Germinal center (tissue), 1 donor: Measurements from ENCODE around the gene IL17D.
A peak's percentile ranks its signal among the peaks of the same experiment; 100 is the strongest.
"Not testable (repeated sequence)": the region's sequence is repeated elsewhere in the genome, so short reads cannot be mapped to it uniquely, and the experiment has no call there.

Experiments used
- DNase-seq: peaks from one replicate; pipeline ENCODE4 v3.0.0; 2012; ENCODE audit warnings: mixed read lengths, low spot score

IL17D gene, protein sequence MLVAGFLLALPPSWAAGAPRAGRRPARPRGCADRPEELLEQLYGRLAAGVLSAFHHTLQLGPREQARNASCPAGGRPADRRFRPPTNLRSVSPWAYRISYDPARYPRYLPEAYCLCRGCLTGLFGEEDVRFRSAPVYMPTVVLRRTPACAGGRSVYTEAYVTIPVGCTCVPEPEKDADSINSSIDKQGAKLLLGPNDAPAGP

DNA sequence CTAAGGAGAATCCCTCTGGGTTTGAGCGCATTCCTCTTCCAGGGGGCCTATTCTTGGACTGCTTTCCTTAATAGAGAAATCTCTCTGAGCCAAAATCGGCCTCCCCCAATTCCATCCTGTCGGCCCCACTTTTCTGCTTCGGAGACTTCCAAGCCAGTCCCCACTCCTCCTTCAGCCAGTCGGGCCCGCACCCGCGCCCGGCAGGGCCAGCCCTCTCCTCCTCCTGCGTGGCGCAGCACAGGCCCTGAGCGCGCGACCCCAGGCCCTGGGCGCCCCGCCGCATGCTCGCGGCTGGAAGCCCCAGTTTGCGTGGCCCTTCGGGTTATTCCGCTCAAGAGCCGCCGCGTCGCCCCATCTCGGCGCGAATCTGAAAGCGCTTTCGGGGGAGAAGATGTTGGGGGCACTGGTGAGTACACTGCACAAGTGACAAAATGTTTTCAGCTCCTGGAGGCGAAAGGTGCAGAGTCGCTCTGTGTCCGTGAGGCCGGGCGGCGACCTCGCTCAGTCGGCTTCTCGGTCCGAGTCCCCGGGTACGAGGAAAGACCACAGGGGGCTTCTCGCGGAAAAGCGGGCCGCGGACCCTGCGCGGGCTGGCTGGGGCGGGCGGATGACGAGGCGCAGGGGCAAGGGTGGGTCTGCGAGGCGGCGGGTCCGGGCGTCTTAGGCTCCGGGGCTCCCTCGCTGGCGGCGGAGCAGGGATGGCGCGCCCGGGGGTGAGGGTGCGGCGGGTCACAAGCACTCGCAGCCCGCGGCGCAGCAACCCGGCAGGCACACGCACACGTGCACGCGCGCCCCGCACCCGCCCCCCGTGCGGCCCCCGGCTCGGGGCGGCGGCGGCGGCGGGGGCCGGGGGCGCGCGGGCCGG is at the start of gene IL17D:
TSS of gene IL17D (plus strand) at position 785 of the 865 bp plus-strand sequence. CDS start 303 bp downstream, outside the sequence.
- DNase-seq, result peak; percentile 57

DNA sequence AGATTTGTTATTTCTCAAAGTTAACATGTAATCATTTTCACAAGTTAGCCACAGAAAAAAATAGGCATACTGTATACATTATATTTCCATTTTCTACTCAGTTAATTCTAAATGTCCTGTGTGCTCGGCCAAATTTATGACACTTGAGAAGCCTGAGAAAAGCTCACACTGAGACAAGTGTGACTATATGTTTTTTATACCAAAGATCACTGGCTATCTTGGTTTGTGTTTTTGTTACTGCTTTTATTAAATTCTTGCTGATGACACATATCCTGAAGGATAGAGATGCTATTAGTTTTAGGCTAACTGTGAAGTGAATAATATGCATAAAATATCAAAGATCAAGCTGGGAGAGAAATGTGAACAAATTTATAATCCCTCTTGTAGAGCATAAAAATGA is 49.3 kb upstream of the IL17D start:
- DNase-seq, result no peak

DNA sequence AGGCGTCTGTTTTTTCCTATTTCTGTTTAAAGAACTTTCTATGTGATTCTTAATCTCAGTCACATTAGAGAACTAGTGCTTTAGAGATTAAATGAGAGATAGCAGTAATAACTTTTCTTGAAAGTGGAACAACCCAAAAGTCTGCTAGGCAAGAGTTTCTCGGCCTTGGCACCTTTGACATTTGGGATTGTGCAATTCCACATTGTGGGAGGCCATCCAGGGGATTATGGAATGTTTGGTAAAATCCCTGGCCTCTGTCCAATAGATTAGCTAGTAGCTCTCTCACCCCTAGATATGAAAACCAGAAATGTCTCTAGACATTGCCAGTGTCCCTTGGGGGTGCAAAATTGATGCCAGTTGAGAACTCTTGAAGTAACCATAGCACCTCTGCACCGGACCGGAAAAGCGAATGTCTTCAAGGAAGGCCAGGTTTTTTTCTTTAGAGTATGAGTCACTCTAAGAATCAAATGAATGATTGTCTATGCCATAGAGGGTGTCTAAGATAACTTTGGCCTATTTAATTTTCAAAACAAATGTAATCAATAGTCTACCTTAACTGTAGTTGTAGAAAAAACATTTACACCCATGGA is 45.0 kb upstream of the IL17D start:
- no peak for DNase-seq

DNA sequence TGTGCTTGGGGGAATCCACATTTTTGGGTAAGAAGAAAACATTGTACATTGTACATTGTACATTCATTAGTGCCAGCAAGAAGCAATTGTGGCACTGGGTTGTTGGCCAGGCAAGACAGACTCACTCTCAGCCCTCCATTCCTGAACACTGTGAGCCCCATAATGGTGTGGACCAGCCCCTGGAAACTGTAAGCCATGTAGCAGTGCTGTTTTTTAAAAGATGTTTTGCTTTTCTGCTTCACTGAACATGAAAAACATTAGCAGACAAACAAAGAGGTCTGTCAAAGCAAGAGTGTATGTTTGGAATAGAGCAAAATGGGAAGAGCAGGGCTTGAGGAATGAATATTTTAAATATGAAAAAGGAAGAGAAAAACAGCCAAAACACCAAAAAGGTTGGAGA is 39.1 kb upstream of the IL17D start:
- no peak for DNase-seq

DNA sequence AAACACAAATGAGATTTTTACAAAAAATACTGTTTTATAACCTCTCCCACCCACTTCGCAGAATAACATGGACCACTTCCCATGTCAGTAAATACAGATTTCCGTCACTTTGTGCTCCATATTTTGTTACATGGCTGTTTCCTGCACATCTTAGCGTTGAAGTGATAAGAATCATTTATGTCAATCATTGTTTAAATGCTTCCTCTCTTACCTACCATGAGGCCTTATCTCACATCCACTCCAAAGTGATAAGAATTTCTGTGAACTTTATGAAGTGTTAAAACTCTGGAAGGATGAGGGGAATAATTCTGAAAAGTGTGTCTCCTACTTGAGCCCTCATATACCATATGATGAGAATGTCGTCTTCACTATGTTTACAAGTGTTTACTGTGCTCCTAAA is 36.6 kb upstream of the IL17D start:
- no peak for DNase-seq

DNA sequence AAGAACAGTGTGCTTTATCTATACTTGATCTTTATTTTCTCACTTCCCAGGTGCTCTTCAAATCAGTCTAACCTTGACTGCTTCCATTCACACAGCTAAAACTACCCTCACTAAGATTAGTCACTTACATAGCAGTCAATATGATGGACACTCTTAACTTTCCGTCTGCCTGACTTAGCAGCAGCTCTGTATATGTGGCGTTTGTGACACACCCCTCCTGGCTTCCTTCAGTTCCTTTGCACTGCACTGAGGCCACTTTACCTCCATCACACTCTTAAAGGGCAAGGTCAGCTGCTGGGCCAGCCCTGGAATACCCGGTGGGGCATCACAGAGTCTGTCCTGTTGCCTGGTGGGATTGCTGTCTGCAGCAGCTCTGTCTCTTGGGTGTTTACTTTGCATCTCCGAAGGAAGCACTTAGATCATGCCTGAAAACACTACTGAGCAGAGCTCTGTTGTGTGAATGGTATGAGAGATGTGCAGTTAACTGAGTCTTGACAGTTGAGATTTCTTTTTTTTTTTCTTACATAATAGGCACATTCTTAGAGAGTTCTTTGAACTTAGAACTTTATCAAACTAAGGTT is 35.6 kb upstream of the IL17D start:
- DNase-seq, result no peak

DNA sequence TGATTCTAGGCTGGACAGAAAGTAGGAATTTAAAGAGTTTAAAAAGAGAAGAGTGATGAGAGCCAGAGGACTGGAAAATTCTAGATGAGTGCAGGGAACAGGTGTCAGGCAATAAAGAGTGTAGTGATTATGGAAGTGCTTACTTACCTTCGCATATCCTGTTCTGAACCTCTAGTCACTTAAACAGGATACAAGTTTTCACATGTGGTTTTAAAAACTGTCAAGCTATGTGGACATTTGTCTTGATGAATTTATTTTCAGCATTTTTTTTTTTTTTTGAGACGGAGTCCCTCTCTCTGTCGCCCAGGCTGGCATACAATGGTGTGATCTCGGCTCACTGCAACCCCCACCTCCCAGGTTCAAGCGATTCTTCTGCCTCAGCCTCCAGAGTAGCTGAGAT is 34.3 kb upstream of the IL17D start:
- DNase-seq, result no peak

DNA sequence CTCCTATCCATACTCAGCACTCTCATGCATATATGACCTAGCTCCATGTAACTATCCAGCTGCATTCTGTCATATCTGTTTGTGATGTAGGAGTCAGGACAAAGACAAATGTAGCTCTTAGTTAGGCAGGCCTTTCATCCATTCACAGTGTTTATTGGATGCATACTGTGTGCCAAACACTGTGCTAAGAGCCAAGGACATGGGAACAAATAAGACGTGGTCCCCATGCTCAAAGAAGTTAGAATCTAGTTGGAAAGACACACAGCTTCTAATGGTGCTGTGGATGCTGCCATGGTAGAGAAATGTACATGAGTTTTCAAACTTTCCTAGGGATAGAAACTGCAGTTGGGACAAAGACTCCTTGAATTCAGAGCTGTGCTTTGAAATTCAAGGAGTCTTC is 31.7 kb upstream of the IL17D start:
- DNase-seq, result no peak

DNA sequence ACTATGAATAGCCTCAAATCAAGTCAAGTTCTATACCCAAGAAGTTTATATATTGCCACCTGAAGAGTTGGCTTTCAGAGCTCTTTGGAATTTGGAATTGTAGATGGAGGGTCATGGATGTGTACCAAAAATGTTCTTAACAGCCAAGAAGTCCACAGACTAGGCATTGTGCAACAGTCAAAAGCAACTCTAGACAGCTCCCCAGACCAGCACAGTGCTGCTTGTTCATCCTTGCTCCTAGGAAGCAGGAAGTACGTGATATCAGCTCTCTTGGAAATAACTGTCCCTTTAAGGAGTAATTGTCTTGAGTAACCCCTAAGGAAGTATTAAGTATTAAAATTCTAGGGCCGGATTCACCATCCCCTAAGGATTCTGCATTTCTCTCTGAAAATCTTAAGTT is 30.7 kb upstream of the IL17D start:
- no peak for DNase-seq

DNA sequence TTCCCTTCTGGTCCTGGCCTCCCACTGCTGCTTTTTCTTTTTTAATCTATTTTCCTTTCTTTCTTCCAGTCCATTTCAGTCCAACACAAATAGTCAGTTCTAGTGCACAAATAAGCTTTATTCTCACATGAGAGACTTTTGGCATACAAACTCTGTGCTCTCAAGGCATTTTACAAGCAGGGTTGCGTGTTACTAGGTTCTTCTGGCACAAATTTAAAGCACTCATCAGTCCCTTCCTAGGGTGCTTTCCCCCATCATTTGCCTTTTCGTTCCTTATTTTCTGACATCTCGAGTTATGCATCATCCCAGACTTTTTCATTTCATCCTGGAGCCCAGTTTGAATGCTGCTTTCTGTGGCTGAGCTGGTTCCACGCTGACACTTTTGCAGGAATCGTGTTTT is 29.8 kb upstream of the IL17D start:
- no peak for DNase-seq

DNA sequence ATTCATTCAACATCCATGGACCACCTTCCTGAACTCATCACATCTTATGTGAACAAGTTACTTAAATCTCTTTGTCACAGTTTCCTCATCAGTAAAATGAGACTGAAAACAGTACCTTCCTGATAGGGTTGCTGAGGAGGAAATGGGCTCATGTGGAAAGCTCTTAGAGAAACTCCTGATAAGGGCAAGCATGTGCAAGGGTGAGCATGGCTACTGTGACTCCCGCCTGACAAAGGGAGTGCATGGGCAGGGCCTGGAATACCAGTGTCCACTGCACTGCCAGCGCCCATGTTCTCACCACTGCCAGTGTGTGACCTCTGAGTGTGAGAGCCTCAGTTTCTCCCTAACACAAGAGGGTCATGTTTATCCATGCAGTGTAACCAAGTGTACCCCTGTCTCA is 27.3 kb upstream of the IL17D start:
- DNase-seq, result no peak

DNA sequence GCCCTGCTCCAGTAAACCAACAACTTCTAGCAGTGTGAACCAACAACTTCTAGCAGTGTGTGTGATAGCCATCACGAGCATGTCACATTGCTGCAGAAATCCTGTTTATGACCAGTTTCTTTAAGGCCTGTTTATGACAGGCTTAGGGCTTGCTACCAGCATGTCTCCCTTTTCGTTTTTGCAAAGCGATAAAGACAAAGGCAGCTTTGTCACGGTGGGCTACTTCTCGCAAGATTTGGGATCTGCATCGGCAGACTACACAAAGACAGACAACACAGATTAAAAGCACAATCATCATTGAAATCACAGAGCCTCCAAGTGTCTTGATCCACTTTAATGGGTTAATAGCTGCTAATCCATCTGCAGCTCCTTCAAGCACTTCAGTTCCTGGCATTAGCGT is 24.9 kb upstream of the IL17D start:
- DNase-seq, result not testable (repeated sequence)

DNA sequence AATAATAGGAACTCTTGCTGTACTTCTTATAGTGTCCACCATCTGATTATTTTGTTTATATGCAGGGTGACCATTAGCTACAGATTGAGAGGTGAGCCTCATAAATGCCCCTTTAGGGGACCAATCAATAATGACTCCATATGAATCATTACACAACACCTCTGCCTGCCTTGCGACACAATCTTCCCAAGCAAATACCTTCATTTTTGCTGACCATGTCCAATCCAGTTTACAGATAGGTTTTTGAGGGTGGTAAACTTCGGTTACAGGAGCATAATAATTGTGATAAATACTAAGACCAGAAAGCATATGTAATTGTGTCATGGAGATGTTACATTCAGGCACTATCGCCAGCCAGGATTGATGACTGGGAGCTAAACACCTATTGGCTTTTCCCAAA is 23.6 kb upstream of the IL17D start:
- DNase-seq, result no peak

DNA sequence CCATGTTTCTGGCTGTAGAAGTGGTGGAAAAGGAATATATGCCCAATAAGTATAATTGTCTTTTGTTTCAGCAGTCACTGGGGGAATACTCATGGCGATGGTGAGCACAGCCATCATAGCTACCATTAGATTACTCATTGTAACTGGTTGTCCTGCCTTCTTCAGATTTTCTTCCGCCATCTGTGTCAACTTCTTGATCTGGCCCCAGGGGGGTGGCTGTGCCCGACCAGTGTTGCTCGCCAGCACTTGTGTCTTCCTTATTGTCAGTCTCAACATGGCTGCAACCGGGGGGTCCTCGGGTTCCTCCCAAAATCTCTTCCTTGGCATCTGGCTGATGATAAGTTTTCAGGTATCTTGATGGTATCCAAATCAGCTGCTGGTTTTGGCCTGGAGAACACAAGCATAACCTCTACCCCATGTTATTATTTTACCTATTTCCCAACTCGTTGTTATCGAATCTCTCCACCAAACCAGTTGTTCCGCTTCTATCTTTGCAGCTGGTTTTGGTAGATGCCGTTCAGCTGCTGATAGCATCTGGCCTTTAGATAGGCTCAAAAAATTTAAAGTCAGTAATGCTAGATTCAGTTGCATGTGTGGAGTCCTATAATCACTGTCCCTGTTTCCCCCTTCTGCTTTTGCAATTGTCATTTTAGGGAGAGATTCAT is 23.0 kb upstream of the IL17D start:
- DNase-seq, result no peak

DNA sequence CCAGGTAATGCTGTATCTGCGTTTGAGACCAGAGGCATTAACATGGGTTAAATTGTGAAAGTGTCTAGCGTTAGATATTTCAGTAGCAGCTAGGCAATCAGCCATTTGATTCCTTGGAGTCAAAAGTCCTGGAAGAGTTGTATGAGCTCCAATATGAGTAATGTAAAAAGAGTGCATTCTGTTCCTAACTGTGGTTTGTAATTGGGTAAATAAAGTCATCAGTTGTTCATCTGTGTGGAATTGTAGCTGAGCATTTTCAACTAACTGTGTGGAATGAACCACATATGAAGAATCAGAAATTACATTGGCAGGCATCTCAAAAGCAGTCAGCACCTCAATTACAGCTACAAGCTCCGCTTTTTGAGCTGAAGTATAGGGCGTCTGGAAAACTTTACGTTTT is 22.0 kb upstream of the IL17D start:
- DNase-seq, result not testable (repeated sequence)

DNA sequence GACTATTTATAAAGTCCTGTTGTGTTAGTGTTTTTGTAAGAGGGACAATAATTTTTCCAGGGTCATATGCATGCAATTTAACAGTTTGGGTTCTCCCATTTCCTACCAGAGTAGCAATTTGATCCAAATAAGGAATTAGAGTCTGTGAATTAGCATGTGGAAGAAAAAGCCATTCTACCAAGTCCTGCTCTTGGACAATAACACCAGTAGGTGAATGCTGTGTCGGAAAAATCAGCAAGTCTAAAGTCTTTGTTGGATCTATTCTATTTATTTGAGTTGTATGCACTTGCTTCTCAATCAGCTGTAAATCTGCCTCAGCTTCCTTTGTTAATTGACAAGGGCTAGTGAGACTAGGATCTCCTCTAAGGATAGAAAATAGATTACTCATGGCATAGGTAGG is 21.4 kb upstream of the IL17D start:
- DNase-seq, result no peak

DNA sequence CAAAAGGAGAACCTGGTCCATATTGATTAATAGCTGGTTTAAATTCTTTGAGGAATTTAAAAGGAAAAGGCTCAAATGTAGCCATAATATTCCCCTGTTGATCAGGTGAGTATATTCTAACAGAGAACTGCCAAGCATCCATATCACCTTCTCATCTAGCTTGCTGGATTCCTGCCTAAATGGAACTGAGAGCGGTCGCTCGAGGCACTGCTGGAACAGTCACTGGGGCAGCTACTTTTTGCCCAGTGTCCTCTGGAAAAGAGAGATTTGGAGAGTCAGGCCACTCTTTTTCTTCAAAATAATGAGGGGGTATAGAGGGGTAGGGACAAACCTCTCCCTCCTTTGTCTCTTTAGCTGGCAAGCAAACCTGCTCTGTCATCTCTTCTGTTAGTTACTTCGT is 19.5 kb upstream of the IL17D start:
- no peak for DNase-seq

DNA sequence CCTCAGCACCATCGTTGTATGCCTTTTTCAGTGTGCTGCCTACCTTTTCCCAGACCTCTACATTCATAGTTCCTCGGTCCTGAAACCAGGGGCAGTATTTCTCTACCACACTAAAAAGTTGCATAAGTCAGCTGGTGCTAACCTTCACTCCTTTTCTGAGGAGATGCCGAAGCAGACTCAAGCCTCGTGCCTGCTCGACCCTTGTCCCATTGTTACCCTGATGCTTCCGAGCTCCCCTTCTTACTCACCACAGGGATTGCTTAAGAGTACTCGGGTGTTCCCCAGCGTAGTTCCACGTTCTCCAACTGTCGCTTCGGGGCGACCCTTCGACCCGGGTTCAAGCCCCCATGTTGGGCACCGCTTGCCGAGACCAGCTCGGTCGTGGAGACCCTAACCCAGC is 19.0 kb upstream of the IL17D start:
- no peak for DNase-seq

DNA sequence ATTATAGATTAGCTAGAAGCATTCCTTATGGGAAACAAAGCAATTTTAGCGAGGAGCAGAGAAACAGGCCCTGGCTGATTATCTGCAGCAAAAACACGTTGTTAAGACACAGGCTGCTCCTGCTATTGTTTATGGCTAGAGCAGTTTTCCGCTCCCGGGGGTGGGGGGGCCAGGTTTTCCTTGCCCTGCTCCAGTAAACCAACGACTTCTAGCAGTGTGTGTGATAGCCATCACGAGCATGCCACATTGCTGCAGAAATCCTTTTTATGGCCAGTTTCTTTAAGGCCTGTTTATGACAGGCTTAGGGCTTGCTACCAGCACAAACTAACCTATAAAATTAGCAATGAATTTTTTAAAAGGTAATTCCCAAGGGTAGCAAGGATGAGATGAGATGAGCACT is 18.4 kb upstream of the IL17D start:
- DNase-seq, result no peak

DNA sequence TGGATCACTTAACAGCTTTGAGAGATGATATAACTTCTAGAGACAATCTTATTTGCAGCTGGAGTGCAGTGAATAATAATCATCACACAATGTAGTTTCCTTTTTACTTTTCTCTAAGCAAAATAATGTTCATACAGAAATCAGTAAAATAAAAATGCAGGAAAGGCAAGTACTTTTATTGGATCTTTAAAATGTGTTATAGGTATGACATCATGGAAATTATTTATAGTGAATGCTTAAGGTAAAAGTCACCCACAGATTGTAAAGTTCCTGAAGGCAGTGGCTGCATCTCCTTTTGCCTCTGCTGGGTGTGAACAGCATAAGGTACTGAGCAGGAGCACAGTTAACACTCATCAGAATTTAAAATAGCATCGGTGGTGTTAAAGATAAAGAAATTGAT is 17.3 kb upstream of the IL17D start:
- no peak for DNase-seq

DNA sequence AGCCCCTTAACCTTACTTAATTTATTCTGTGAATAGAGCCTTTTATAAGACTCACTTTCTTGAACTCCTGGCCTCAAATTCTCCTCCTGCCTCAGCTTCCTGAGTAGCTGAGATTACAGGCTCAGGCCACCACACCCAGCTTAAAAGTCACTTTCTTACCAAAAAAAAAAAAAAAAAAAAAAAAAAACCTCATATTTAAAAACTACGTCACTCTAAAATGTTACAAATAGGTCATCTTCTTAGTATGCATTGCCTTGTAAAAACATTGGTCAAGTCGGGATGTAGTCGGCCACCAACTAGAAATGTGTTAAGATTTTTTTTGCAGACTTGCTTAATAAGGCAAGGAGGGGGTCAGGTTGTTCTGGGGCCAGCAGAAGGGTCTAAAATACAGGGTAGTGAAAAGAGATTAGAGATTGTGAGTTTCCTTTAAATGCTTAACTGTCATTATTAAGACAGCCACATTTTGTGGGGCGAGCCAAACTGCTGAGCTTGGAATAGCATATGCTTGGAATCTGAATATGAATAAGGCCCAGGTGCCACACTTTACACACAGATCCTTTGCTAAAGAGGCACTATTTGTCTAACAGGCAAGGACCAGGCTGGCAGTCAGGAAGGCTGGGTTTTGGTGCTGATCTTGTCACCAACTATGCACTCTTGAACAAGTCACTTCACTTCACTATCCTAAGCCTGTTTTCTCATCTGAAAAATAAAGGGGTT is 16.5 kb upstream of the IL17D start:
- no peak for DNase-seq

DNA sequence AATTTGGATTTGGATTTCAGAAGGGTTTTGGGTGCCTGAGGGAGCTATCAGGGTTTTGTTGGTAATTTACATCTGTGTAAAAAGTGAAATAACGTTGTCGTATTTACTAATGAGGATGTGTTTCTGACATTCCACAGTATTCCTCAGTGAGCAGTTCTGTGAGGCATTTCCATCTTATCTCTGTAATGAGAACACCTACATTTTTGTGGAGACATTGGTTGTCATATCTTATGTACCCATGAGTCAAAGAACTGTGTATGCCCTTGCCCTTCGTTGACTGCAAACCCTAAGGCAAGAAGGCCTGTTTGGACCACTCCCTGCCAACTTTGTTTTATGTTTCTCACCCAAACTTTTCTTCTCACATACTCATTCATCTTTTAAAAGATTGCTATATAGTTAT is 14.2 kb upstream of the IL17D start:
- no peak for DNase-seq
